Gastroesophageal sphincter (tissue), 4 donors: ENCODE measurements around the gene S100A13. TPM values are rescaled to one million over a fixed set of nuclear protein-coding genes. Genes with fewer than 3 reads are reported as not detected.
"Not testable (repeated sequence)": the region's sequence is repeated elsewhere in the genome, so short reads cannot be mapped to it uniquely, and the experiment has no call there.

Experiments
- ATAC-seq: fragments of 150-250 bp; one replicate; pipeline ENCODE4 v1.9.1; 2016; ENCODE audit warnings: mild to moderate bottlenecking, moderate library complexity
- H3K27ac ChIP-seq, 4 donors: fragments of 200-600 bp; sonication (generic) in 3 of 4; 1 replicate in 3 of 4; 2 replicates in 1 of 4; pipeline ENCODE4 v1.5.1; 2016 to 2019
- H3K27me3 ChIP-seq: fragments of 200-600 bp; sonication (generic); one replicate; pipeline ENCODE4 v1.5.1; 2019
- H3K36me3 ChIP-seq, 2 donors: fragments of 200-600 bp; sonication (generic); one replicate each; pipeline ENCODE4 v1.5.1; 2019; ENCODE audit warnings: control low read depth in 1 of 2
- H3K4me1 ChIP-seq, 3 donors: fragments of 200-600 bp; sonication (generic); 1 replicate in 2 of 3; 2 replicates in 1 of 3; pipeline ENCODE4 v1.5.1; 2016 to 2019; ENCODE audit warnings: control low read depth in 2 of 3
- H3K4me3 ChIP-seq, 2 donors: fragments of 200-600 bp; sonication (generic); one replicate each; pipeline ENCODE4 v1.5.1; 2019; ENCODE audit warnings: mild to moderate bottlenecking in 1 of 2, moderate library complexity in 1 of 2
- H3K9me3 ChIP-seq, 3 donors: fragments of 200-600 bp; sonication (generic); one replicate each; pipeline ENCODE4 v1.5.1; 2017 to 2019; ENCODE audit warnings: control low read depth in 2 of 3
- EP300 ChIP-seq: sonication (generic); formaldehyde crosslinking; IDR thresholded peaks from one replicate; pipeline ENCODE4 v1.6.1; 2017; ENCODE audit warnings: antibody characterized with exemption, mild to moderate bottlenecking
- POLR2A ChIP-seq, 2 donors: fragments of 450-650 bp; IDR thresholded peaks; one replicate each; pipeline ENCODE4 v1.6.1; 2017; ENCODE audit warnings: antibody characterized with exemption in 2 of 2, mild to moderate bottlenecking in 2 of 2, moderate library complexity in 1 of 2
- POLR2AphosphoS5 ChIP-seq: sonication (generic); formaldehyde crosslinking; IDR thresholded peaks from one replicate; pipeline ENCODE4 v1.6.1; 2017; ENCODE audit warnings: antibody characterized with exemption
- WGBS, 2 donors: methylation state at CpG; one replicate each; pipeline ENCODE4 v1.1.5; 2018; ENCODE audit warnings: low coverage in 1 of 2; 5-methylcytosine and 5-hydroxymethylcytosine counted together
- total RNA-seq, 4 donors: library from RNA; depleted of rRNA; stranded (reverse); fragments of >200 nt; gene quantifications; one replicate each; pipeline ENCODE4 v1.1.0, GENCODE V29; 2016
- TF ChIP-seq, protein P1 (sequence below), 4 experiments: fragments of 200-600 bp in 2 of 4; fragments of 450-650 bp in 2 of 4; sonication (generic) in 1 of 4; IDR thresholded peaks; one replicate each; pipeline ENCODE4 v1.5.1; 2017 to 2019; ENCODE audit warnings: antibody characterized with exemption in 4 of 4, mild to moderate bottlenecking in 2 of 4, moderate library complexity in 2 of 4

The S100A13 gene
- total RNA-seq, 4 donors from 2014 or later = 56.1 to 133 (median 76.3) TPM

- Histone ChIP-seq H3K27ac (peak overlapping the region; percentile 19 to 90 (median 86)), H3K36me3 (peaks cover 3 to 41% of the 10 kb centered on the region in 2 donors), H3K9me3 (no peaks in the 10 kb centered on the region), H3K27me3 (no peaks in the 10 kb centered on the region), H3K4me3 (peak overlapping the region; percentile 68 to 80), H3K4me1 (peaks cover 0 to 32% (median 5%) of the 10 kb centered on the region in 3 donors)
- TF ChIP-seq POLR2AphosphoS5 = no peak
- TF ChIP-seq POLR2A (IDR thresholded peaks at IDR 0.05) = no peak
- no peak for TF ChIP-seq EP300
- TF ChIP-seq, protein P1, sequence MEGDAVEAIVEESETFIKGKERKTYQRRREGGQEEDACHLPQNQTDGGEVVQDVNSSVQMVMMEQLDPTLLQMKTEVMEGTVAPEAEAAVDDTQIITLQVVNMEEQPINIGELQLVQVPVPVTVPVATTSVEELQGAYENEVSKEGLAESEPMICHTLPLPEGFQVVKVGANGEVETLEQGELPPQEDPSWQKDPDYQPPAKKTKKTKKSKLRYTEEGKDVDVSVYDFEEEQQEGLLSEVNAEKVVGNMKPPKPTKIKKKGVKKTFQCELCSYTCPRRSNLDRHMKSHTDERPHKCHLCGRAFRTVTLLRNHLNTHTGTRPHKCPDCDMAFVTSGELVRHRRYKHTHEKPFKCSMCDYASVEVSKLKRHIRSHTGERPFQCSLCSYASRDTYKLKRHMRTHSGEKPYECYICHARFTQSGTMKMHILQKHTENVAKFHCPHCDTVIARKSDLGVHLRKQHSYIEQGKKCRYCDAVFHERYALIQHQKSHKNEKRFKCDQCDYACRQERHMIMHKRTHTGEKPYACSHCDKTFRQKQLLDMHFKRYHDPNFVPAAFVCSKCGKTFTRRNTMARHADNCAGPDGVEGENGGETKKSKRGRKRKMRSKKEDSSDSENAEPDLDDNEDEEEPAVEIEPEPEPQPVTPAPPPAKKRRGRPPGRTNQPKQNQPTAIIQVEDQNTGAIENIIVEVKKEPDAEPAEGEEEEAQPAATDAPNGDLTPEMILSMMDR (IDR thresholded peaks at IDR 0.05) = no peak
- 1% methylated on average over 11 to 14 of the region's 22 CpGs for WGBS, 2 donors
- ATAC-seq = peak; percentile 0
These were observed 43.1 kb upstream of the S100A13 start for GRCh38 chr1:153670257-153670858.

DNA sequence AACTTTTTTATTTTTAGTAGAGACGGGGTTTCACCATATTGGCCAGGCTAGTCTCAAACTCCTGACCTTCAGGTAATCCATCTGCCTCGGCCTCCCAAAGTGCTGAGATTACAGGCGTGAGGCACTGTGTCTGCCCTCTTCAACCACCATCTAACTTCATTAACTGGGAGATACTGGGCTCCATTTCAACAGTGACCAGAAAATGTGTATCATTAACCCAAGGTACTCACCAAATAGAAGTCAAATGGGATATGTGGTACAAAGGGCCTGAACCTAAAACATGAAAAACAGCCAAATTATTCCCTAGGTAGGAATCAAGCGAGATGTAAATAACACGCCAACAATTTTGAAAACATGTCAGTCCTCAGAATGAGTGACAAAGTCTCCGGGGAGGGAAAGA lies 42.3 kb upstream of the S100A13 start:
- WGBS, 2 donors = 70 to 80% methylated on average over 3 to 6 of the region's 6 CpGs
- H3K9me3 ChIP-seq = no peaks in the 10 kb centered on the region
- no peak for ATAC-seq
- H3K36me3 ChIP-seq = peaks cover 9 to 48% of the 10 kb centered on the region in 2 donors
- H3K27ac ChIP-seq = peak overlapping the region in 2 of 4 donors; percentile 85 to 90
- H3K4me3 ChIP-seq = peak overlapping the region in 1 of 2 donors; percentile 80
- H3K4me1 ChIP-seq = peaks cover 0 to 32% (median 5%) of the 10 kb centered on the region in 3 donors
- TF ChIP-seq EP300 (no peak), POLR2AphosphoS5 (no peak), POLR2A (IDR thresholded peaks at IDR 0.05) (no peak)
- TF ChIP-seq, protein P1 (IDR thresholded peaks at IDR 0.05) = no peak
- no peaks in the 10 kb centered on the region for H3K27me3 ChIP-seq

DNA sequence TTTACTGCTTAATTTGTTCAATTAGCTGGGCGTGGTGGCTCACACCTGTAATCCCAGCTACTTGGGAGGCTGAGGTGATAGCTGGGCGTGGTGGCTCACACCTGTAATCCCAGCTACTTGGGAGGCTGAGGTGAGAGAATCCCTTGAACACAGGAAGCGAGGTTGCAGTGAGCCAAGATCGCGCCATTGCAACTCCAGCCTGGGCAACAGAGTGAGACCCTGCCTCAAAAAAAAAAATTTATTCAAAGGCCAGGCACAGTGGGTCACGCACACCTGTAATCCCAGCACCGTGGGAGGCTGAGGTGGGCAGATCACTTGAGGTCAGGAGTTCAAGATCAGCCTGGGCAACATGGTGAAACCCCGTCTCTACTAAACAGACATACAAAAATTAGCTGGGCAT lies 41.4 kb upstream of the S100A13 start:
- Histone ChIP-seq H3K4me1 (peaks cover 0 to 32% (median 5%) of the 10 kb centered on the region in 3 donors), H3K36me3 (peaks cover 9 to 57% of the 10 kb centered on the region in 2 donors)
- 100% methylated on average over 2 of the region's 8 CpGs; no CpG with 5 or more reads in 1 of the 2 donors for WGBS, 2 donors
- ATAC-seq, H3K27ac ChIP-seq, H3K4me3 ChIP-seq, H3K27me3 ChIP-seq, H3K9me3 ChIP-seq: not testable (repeated sequence)

DNA sequence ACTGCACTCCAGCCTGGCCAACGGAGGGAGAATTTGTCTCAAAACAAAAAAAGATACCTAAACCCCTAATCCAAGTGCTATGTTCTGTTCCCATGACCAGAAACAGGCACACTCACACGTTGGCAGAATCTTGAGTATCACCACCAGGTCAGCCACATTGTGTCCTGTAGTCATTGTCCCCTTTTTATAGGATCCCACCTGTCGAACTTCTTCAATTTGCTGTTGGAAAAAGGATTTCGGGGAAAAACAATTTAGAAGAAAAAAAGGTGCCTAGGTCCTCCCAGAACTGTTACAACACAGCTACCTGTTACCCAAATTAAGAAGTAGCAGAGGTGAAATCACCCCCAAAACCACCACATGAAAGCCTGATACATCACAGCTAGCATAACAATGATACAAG lies 40.1 kb upstream of the S100A13 start:
- Histone ChIP-seq H3K27ac (no peak overlapping the region), H3K9me3 (no peaks in the 10 kb centered on the region), H3K36me3 (peaks cover 9 to 70% of the 10 kb centered on the region in 2 donors), H3K4me3 (no peak overlapping the region), H3K27me3 (no peaks in the 10 kb centered on the region), H3K4me1 (peaks cover 0 to 32% (median 5%) of the 10 kb centered on the region in 3 donors)
- no peak for ATAC-seq
- TF ChIP-seq EP300 = no peak
- TF ChIP-seq, protein P1 (IDR thresholded peaks at IDR 0.05) = no peak
- TF ChIP-seq POLR2AphosphoS5 = no peak
- no peak for TF ChIP-seq POLR2A (IDR thresholded peaks at IDR 0.05)
- 76 to 82% methylated on average over 4 of the region's 4 CpGs for WGBS, 2 donors

DNA sequence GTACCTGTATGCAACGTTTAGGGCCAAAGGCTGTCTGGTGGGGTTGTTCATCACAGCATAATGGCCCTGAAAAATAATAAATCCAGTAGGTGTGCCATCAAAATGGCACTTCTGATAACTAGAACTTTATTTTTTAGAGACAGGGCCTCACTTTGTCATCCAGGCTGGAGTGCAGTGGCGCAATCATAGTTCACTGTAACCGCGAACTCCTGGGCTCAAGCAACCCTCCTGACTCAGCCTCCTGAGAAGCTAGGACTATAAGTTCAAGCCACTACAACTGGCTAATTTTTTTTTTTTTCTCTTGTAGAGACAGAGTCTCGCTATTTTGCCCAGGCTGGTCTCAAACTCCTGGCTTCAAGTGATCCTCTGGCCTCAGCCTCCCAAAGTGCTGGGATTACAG lies 35.9 kb upstream of the S100A13 start:
- 77 to 91% methylated on average over 4 to 5 of the region's 5 CpGs for WGBS, 2 donors
- TF ChIP-seq POLR2A (IDR thresholded peaks at IDR 0.05) (no peak), EP300 (no peak), POLR2AphosphoS5 (no peak)
- TF ChIP-seq, protein P1 (IDR thresholded peaks at IDR 0.05) = no peak
- no peak for ATAC-seq
- peaks cover 9 to 87% of the 10 kb centered on the region in 2 donors for H3K36me3 ChIP-seq
- peaks cover 0 to 18% (median 8%) of the 10 kb centered on the region in 3 donors for H3K4me1 ChIP-seq
- H3K4me3 ChIP-seq = no peak overlapping the region
- H3K27ac ChIP-seq = no peak overlapping the region
- no peaks in the 10 kb centered on the region for H3K27me3 ChIP-seq
- H3K9me3 ChIP-seq = no peaks in the 10 kb centered on the region
